AG04449 (cell line): ENCODE measurements around the gene TMEM87B.

ENCODE experiments used
- CTCF ChIA-PET: fragments of 350-600 bp; formaldehyde crosslinking; extraction: SDS; loops from one replicate; lab custom pipeline; 2021; ENCODE audit warnings: antibody characterized with exemption; lab: Yijun Ruan, JAX
- POLR2A ChIA-PET: fragments of 400-600, 350-600 bp; formaldehyde crosslinking; extraction: SDS; loops from one replicate; lab custom pipeline; 2020; ENCODE audit warnings: antibody characterized with exemption, inconsistent platforms; lab: Yijun Ruan, JAX
- DNase-seq: peaks from one replicate; pipeline ENCODE4 v3.0.0-alpha.2; 2010; ENCODE audit warnings: low read depth, low spot score
- H3K4me3 ChIP-seq: 2 replicates; pipeline ENCODE4 v1.5.1; 2011; ENCODE audit warnings: low read depth, mild to moderate bottlenecking, control low read depth, low read length
- CTCF ChIP-seq: IDR thresholded peaks from one replicate; pipeline ENCODE4 v1.5.1; 2011; ENCODE audit warnings: mild to moderate bottlenecking, moderate library complexity, low read length, control low read depth, inconsistent platforms; ENCODE audit not compliant: insufficient read depth; ENCODE audit errors: missing control alignments

Gene TMEM87B

GRCh38 chr2:112092286-112093041 is 37.4 kb downstream of the TMEM87B start:
- TF ChIP-seq CTCF: no peak

GRCh38 chr2:112093216-112093615 is 38.1 kb downstream of the TMEM87B start:
- ChIA-PET POLR2A (interaction anchor here (1.0 kb wide), 1 partner anchor 38 kb away, joined by 4 read pairs; the partner anchor contains the start of gene TMEM87B), CTCF (interaction anchor here (1.0 to 1.6 kb wide), 2 partner anchors 29 to 198 kb away, joined by 3 to 6 read pairs; no protein-coding TSS in a partner anchor)
- no peak for DNase-seq
- TF ChIP-seq CTCF: no peak
- H3K4me3 ChIP-seq: no peak overlapping the region

More at GRCh38 chr2:112092286-112093041, 37.4 kb downstream of the TMEM87B start:
- CTCF ChIA-PET: interaction anchor here (1.6 kb wide), 1 partner anchor 30 kb away, joined by 6 read pairs; no protein-coding TSS in a partner anchor
- H3K4me3 ChIP-seq: no peak overlapping the region
- POLR2A ChIA-PET: interaction anchor here (1.0 kb wide), 1 partner anchor 37 kb away, joined by 4 read pairs; the partner anchor contains the start of gene TMEM87B
- peak; percentile 17 for DNase-seq

GRCh38 chr2:112095681-112096080 is 40.6 kb downstream of the TMEM87B start:
- no peak for DNase-seq
- no peak for TF ChIP-seq CTCF
- ChIA-PET CTCF (no interaction called here), POLR2A (no interaction called here)
- H3K4me3 ChIP-seq: no peak overlapping the region

GRCh38 chr2:112096098-112096497 is 41.0 kb downstream of the TMEM87B start:
- ChIA-PET POLR2A (no interaction called here), CTCF (no interaction called here)
- no peak for TF ChIP-seq CTCF
- H3K4me3 ChIP-seq: no peak overlapping the region
- no peak for DNase-seq

GRCh38 chr2:112108178-112108832 is 53.2 kb downstream of the TMEM87B start:
- no peak for DNase-seq
- CTCF ChIA-PET: interaction anchor here (1.2 to 5.0 kb wide), 2 partner anchors 13 to 14 kb away, joined by 7 to 30 read pairs; no protein-coding TSS in a partner anchor
- TF ChIP-seq CTCF: no peak
- POLR2A ChIA-PET: no interaction called here
- no peak overlapping the region for H3K4me3 ChIP-seq

- ChIA-PET POLR2A (no interaction called here), CTCF (interaction anchor here (5.0 kb wide), 1 partner anchor 13 kb away, joined by 30 read pairs; no protein-coding TSS in a partner anchor)
- H3K4me3 ChIP-seq: no peak overlapping the region
These were observed 54.2 kb downstream of the TMEM87B start for GRCh38 chr2:112109278-112109677.

More at GRCh38 chr2:112109278-112109677, 54.2 kb downstream of the TMEM87B start:
- no peak for TF ChIP-seq CTCF
- DNase-seq: no peak
